HepG2 (cell line): Measurements from ENCODE around the gene NDUFA13. TPM values are rescaled to one million over a fixed set of nuclear protein-coding genes. Genes with fewer than 3 reads are reported as not detected.

Source experiments
- AKAP8 ChIP-seq: sonication (generic); formaldehyde crosslinking; IDR thresholded peaks from 2 replicates; pipeline ENCODE4 v1.5.1; 2020; ENCODE audit warnings: mild to moderate bottlenecking, missing genetic modification reagents
- E2F5 ChIP-seq: sonication (generic); formaldehyde crosslinking; conservative IDR thresholded peaks from 2 replicates; pipeline ENCODE4 v1.4.0; 2020; ENCODE audit warnings: missing genetic modification reagents
- ERF ChIP-seq: IDR thresholded peaks from 2 replicates; pipeline ENCODE4 v1.6.1; 2018; ENCODE audit warnings: missing biosample characterization, missing genetic modification reagents
- NCOA5 ChIP-seq: sonication (generic); formaldehyde crosslinking; IDR thresholded peaks from 2 replicates; pipeline ENCODE4 v1.4.0; 2020; ENCODE audit warnings: missing genetic modification reagents
- NR2C2 ChIP-seq: sonication (generic); formaldehyde crosslinking; IDR thresholded peaks from 2 replicates; pipeline ENCODE4 v1.4.0; 2020; ENCODE audit warnings: missing genetic modification reagents, mild to moderate bottlenecking, moderate library complexity, borderline replicate concordance
- REST ChIP-seq, 2 experiments: IDR thresholded peaks; 2 replicates each; pipeline ENCODE4 v1.6.1; 2011 to 2012; ENCODE audit warnings: low read length in 2 of 2, borderline replicate concordance in 1 of 2, low read depth in 1 of 2, mild to moderate bottlenecking in 1 of 2, moderate library complexity in 1 of 2
- SCMH1 ChIP-seq: sonication (generic); formaldehyde crosslinking; IDR thresholded peaks from 2 replicates; pipeline ENCODE4 v1.9.0; 2021; ENCODE audit warnings: missing genetic modification reagents, mild to moderate bottlenecking, borderline replicate concordance
- YEATS4 ChIP-seq: sonication (generic); formaldehyde crosslinking; IDR thresholded peaks from 2 replicates; pipeline ENCODE4 v1.4.0; 2020; ENCODE audit warnings: missing genetic modification reagents, borderline replicate concordance
- ZBTB34 ChIP-seq: sonication (generic); formaldehyde crosslinking; IDR thresholded peaks from 2 replicates; pipeline ENCODE4 v1.8.0; 2022; ENCODE audit warnings: mild to moderate bottlenecking, missing genetic modification reagents
- ZBTB4 ChIP-seq: sonication (generic); formaldehyde crosslinking; IDR thresholded peaks from 2 replicates; pipeline ENCODE4 v1.4.0; 2020; ENCODE audit warnings: missing genetic modification reagents, mild to moderate bottlenecking, borderline replicate concordance
- ZKSCAN5 ChIP-seq: sonication (generic); formaldehyde crosslinking; IDR thresholded peaks from 2 replicates; pipeline ENCODE4 v1.5.1; 2020; ENCODE audit warnings: mild to moderate bottlenecking, missing genetic modification reagents
- ZMYM2 ChIP-seq: sonication (generic); formaldehyde crosslinking; IDR thresholded peaks from 2 replicates; pipeline ENCODE4 v1.8.0; 2022; ENCODE audit warnings: mild to moderate bottlenecking, missing genetic modification reagents
- ZNF44 ChIP-seq: sonication (generic); formaldehyde crosslinking; IDR thresholded peaks from 2 replicates; pipeline ENCODE4 v1.5.1; 2020; ENCODE audit warnings: mild to moderate bottlenecking, missing genetic modification reagents
- ZNF674 ChIP-seq: sonication (generic); formaldehyde crosslinking; IDR thresholded peaks from 2 replicates; pipeline ENCODE4 v1.5.0; 2020; ENCODE audit warnings: low read depth, mild to moderate bottlenecking, missing genetic modification reagents
- ZNF879 ChIP-seq: sonication (generic); formaldehyde crosslinking; IDR thresholded peaks from 2 replicates; pipeline ENCODE4 v1.8.1; 2023; ENCODE audit warnings: missing genetic modification reagents
- polyA plus RNA-seq, 8 experiments: library from polyadenylated mRNA; depleted of rRNA in 3 of 8; stranded (reverse) in 7 of 8; unstranded in 1 of 8; fragments of >200 nt; fragmentation: Illumina TruSeq in 4 of 8; extraction: Trizol in 4 of 8; gene quantifications; 2 replicates each; pipeline versions ENCODE4 v1.2.1 to v1.2.3, GENCODE V29; 2011 to 2016; ENCODE audit warnings: low read depth in 4 of 8, missing spikeins in 1 of 8, mixed read lengths in 1 of 8; ENCODE audit not compliant: insufficient read depth in 1 of 8
- total RNA-seq, 5 experiments: library from RNA; depleted of rRNA; stranded (reverse); fragments of >200 nt; fragmentation: Illumina TruSeq; extraction: Trizol; gene quantifications; 2 replicates each; pipeline ENCODE4 v1.2.3, GENCODE V29; 2016; ENCODE audit warnings: low read depth in 1 of 5

The NDUFA13 gene
- total and polyA plus RNA-seq, 2 of the 13 experiments (the other 11 are each of a cell fraction or from before 2014, with no cell fraction given) = 337 to 366 TPM

GRCh38 chr19:19515642-19516519 lies at the start of gene NDUFA13 (continued):
- TF ChIP-seq ZBTB4 (CRISPR knock-in tag) = no peak
- no peak for TF ChIP-seq SCMH1 (CRISPR knock-in tag)
- no peak for TF ChIP-seq ZMYM2 (CRISPR knock-in tag)
- no peak for TF ChIP-seq ZKSCAN5 (CRISPR knock-in tag)
- TF ChIP-seq E2F5 (CRISPR knock-in tag) = peak; percentile 59; the same call in 1 of the 2 replicates
- TF ChIP-seq ZNF674 (CRISPR knock-in tag) = no peak
- peak; percentile 88; the same call in 1 of the 2 replicates for TF ChIP-seq ZNF879
- peak; percentile 87 for TF ChIP-seq ERF
- 0 out of 2 replicates have a peak, but pooled peaks have one; percentile 71 for TF ChIP-seq ZNF44 (CRISPR knock-in tag)
- peak; percentile 95 for TF ChIP-seq NR2C2
- no peak; the same call in 1 of the 2 replicates for TF ChIP-seq AKAP8 (CRISPR knock-in tag)
- TF ChIP-seq ZBTB34 (CRISPR knock-in tag) = no peak
- TF ChIP-seq NCOA5 (CRISPR knock-in tag) = no peak
- TF ChIP-seq YEATS4 (CRISPR knock-in tag) = peak; percentile 93
- TF ChIP-seq REST (IDR thresholded peaks at IDR 0.05; ENCODE audit: borderline replicate concordance in 1 of 2, low read depth in 1 of 2, low read length in 2 of 2) = peak in 1 of 2 experiments; percentile 58; a peak in 1 of 4 replicates
